Spinal cord (tissue), 10 donors: ENCODE measurements around the gene CCND2. TPM values are rescaled to one million over a fixed set of nuclear protein-coding genes. Genes with fewer than 3 reads are reported as not detected.

Experiments used
- DNase-seq, 6 donors: peaks; one replicate each; pipeline versions ENCODE4 v3.0.0 to v3.0.0-alpha.2; 2013 to 2015; ENCODE audit warnings: low spot score in 6 of 6, low read depth in 4 of 6
- H3K27ac ChIP-seq: one replicate; pipeline ENCODE4 v1.5.1; 2013; ENCODE audit warnings: low read depth, low read length, control low read depth
- H3K27me3 ChIP-seq: one replicate; pipeline ENCODE4 v1.6.1; 2013; ENCODE audit warnings: low read length; ENCODE audit not compliant: control insufficient read depth, insufficient read depth
- H3K36me3 ChIP-seq: one replicate; pipeline ENCODE4 v1.6.1; 2013; ENCODE audit warnings: low read length; ENCODE audit not compliant: control insufficient read depth, insufficient read depth
- H3K4me1 ChIP-seq: one replicate; pipeline ENCODE4 v1.6.1; 2013; ENCODE audit warnings: low read length; ENCODE audit not compliant: control insufficient read depth, insufficient read depth
- H3K4me3 ChIP-seq: one replicate; pipeline ENCODE4 v1.5.1; 2013; ENCODE audit warnings: low read depth, low read length, control low read depth
- H3K9me3 ChIP-seq: one replicate; pipeline ENCODE4 v1.6.1; 2013; ENCODE audit warnings: low read length; ENCODE audit not compliant: control insufficient read depth, insufficient read depth
- WGBS: methylation state at CpG from one replicate; pipeline ENCODE4 v1.1.5; 2013; ENCODE audit warnings: missing lambda C conversion rate; ENCODE audit not compliant: insufficient coverage; 5-methylcytosine and 5-hydroxymethylcytosine counted together
- polyA plus RNA-seq, 2 donors: library from polyadenylated mRNA; unstranded; fragments of 120-200 nt; gene quantifications; one replicate each; pipeline ENCODE4 v1.2.1, GENCODE V29; 2013; ENCODE audit not compliant: insufficient read length in 2 of 2
- total RNA-seq, 2 donors: library from RNA; depleted of rRNA in 1 of 2; stranded (reverse); fragments of 120-200 nt in 1 of 2; fragments of >200 nt in 1 of 2; gene quantifications; one replicate each; pipeline versions ENCODE4 v1.2.3 to v1.2.4, GENCODE V29; 2013 to 2014
- donor health status: healthy.

CCND2 gene
- total and polyA plus RNA-seq, 4 donors, result 57.4 to 127 (median 94.7) TPM

DNA sequence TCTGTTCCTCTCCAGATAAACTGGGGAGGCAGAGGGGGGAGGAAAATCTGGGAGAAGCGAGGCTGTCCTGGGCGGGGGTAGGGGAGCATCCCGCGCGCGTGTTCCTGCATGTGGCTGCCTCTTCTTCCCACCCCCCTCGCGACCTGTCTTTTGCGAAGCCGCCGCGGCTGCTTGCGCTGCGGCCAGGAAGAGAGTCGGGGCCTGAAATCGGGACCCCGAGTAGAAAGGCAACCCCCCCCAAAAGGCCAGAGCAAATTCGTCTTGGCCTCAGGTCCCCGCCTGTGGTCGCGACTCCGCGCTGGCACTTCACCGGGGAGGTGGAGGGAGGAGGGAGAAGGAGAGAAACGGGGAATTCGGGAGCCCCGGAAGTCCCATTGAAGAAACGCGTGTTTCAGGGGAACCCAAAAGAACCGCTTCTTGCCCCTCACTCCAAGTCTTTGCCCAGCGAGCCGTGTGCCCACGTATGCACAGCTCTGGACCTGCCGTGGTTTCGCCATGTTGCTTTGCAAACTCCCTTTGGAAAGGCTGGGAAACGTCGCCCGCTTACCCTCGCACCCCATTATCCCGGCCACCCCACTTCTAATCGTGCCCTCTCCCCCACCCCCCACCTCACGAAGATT lies 944 bp downstream of the CCND2 start:
- Histone ChIP-seq H3K9me3 (no peaks in the 10 kb centered on the region), H3K36me3 (peaks cover 5% of the 10 kb centered on the region), H3K4me1 (peaks cover 80% of the 10 kb centered on the region), H3K4me3 (peak overlapping the region; percentile 98), H3K27ac (peak overlapping the region; percentile 93), H3K27me3 (peaks cover 59% of the 10 kb centered on the region)
- DNase-seq, result peak in 2 of 6 donors; percentile 61 to 68
- under 1% methylated on average over 32 of the region's 42 CpGs for WGBS

DNA sequence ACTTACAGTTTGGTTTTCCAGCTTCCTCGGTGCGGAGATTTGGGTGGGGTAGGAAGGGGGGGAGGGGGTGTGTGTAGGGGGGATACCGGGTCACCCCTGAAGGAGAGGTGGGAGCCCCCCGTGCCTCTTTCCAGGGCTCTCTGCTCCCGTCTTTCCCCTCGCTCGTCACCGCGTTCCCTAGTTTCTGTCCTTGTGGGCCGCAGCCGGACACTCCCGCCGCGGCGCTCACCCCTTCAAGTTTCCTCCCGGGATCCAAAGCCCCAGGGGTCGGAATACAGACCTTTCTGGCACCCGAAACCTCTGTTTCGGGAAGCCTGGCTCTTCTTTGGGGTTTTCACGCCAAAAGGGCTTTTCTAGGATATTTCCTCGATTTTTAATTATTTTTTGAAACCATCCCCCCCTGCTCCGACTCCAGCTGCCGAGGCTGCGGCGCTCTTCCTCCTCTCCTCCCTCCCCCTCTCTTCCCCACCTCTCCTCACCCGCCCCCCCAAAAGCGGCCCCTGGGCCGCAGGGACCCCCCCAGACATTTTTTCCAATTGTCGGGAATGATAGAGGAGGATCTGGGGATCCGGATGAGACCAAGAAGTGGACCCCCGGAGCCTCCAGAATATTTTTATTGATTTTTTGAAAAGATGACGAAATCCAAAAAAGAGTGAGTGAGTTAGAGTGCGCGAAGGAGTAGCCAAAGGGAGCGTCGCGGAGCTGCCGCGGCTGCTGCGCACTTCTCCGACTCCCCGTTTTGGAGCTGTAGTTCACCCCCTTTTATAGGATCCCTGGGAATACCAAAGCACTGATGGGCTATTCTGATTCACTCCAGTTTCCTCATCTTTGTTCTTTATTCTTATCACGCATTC lies 1.7 kb downstream of the CCND2 start:
- peaks cover 6% of the 10 kb centered on the region for H3K36me3 ChIP-seq
- WGBS, result under 1% methylated on average over 35 of the region's 43 CpGs
- H3K4me1 ChIP-seq, result peaks cover 74% of the 10 kb centered on the region
- peak in 3 of 6 donors; percentile 29 to 75 (median 57) for DNase-seq
- no peaks in the 10 kb centered on the region for H3K9me3 ChIP-seq
- peak overlapping the region; percentile 93 for H3K27ac ChIP-seq
- H3K27me3 ChIP-seq, result peaks cover 51% of the 10 kb centered on the region
- peak overlapping the region; percentile 98 for H3K4me3 ChIP-seq

- Histone ChIP-seq H3K27me3 (peaks cover 45% of the 10 kb centered on the region), H3K36me3 (peaks cover 12% of the 10 kb centered on the region), H3K4me3 (peak overlapping the region; percentile 98), H3K27ac (peak overlapping the region; percentile 93), H3K4me1 (peaks cover 76% of the 10 kb centered on the region), H3K9me3 (no peaks in the 10 kb centered on the region)
- peak in 2 of 6 donors; percentile 53 to 68 for DNase-seq
- 7% methylated on average over 12 of the region's 14 CpGs for WGBS
These were observed 2.3 kb downstream of the CCND2 start for GRCh38 chr12:4275870-4276301.

DNA sequence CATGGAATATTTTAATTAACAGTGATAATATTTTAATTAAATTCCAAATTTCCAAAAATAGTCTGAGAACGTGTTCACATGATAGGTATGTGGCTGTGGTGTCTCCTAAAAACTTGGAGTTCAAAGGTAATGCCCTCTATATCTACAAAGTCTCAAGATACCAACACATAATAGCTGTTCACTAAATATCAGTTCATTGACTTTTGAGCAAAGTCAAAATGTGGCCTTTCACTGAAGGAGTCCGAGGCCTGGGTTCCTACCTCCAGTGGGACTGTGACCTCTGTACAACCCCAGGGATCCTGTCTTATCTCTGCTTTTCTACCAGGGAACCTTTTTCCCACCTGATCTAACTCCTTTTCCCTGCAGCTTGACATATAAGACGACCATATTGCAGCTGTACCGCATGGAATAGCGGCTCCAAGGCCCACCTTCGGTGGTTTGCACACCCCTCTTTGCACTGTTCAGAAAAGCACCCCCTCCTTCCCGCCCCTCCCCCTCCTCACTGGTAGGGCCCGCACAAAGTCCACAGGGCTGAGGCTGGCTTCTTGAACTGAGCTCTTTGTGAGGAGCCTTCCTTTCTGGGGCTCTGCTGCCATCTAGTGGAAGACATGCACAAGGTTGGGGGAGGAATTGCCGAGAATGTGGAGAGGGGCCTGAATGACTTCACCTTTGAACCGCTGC lies 3.1 kb downstream of the CCND2 start:
- Histone ChIP-seq H3K27ac (peak overlapping the region; percentile 93), H3K4me3 (peak overlapping the region; percentile 98), H3K9me3 (no peaks in the 10 kb centered on the region), H3K27me3 (peaks cover 37% of the 10 kb centered on the region), H3K36me3 (peaks cover 20% of the 10 kb centered on the region), H3K4me1 (peaks cover 76% of the 10 kb centered on the region)
- WGBS, result 6% methylated on average over 9 of the region's 10 CpGs
- DNase-seq, result peak in 5 of 6 donors; percentile 94 to 99 (median 95)

DNA sequence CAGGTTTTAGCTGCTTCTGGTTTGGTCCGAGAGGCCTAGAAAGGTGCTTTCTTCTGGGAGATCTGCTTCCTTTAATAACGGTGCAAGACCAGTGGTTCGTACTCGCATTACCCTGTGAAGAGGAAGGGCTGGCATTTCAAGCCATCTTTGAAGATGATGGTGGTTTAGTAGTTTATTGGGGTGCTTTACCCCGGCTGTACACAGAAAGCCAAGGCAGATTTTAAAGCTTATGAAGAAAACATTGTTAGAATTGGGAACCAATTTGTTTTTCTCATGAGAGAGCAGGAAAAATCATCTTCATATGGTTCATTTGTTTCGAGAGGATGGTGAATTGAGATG lies 3.6 kb downstream of the CCND2 start:
- Histone ChIP-seq H3K27me3 (peaks cover 32% of the 10 kb centered on the region), H3K27ac (no peak overlapping the region), H3K9me3 (no peaks in the 10 kb centered on the region), H3K4me3 (no peak overlapping the region), H3K4me1 (peaks cover 74% of the 10 kb centered on the region), H3K36me3 (peaks cover 23% of the 10 kb centered on the region)
- 17% methylated on average over 5 of the region's 6 CpGs for WGBS
- DNase-seq, result no peak

DNA sequence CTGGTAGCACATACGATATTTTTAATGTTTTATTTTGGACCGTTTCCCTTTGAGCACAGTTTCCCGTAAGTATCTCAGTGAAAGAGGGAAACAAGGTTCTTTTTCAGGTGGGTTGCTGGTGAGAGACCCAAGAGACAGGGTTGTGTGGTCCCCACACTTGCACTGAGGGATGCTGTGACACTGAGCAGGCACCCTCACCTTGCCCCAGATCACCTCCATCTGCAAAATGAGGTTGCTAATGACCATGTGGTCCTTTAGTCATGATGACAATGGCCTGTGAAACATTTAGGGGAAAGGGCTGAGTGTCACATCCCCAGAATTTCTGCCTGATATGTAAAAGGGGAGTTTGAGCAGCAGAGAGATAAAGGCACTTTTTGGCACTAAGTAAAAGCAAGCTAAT lies 4.3 kb downstream of the CCND2 start:
- Histone ChIP-seq H3K4me1 (peaks cover 74% of the 10 kb centered on the region), H3K27me3 (peaks cover 27% of the 10 kb centered on the region), H3K36me3 (peaks cover 30% of the 10 kb centered on the region), H3K27ac (no peak overlapping the region), H3K4me3 (no peak overlapping the region), H3K9me3 (no peaks in the 10 kb centered on the region)
- DNase-seq, result no peak
- 70% methylated on average over 3 of the region's 3 CpGs for WGBS

GRCh38 chr12:4278329-4279197 lies 5.0 kb downstream of the CCND2 start:
- DNase-seq, result peak in 2 of 6 donors; percentile 31 to 88

DNA sequence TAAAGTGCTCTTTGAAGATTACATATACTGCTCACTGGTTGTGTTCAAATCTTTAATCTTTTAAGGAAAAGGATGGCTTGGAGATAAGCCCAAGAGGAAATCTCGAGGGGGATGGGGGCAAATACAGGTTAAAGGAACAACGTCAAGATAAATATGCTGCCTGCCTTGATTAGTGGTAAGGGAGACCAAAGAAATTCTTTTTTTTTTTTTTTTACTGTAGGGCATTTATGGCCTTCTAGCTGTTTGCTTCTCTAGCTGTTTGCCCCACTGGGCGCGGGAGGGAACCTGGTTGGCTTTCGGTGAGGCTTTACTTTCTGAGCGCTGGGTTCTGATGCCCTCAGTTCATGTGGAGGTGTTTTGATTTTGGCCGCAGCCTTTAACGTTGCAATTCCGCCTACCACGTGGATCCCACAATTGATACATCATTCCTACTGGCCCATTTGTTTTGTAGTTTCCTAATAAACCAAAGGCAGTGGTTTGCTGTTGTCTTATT lies 5.7 kb downstream of the CCND2 start:
- Histone ChIP-seq H3K27me3 (peaks cover 13% of the 10 kb centered on the region), H3K4me3 (no peak overlapping the region), H3K27ac (no peak overlapping the region), H3K9me3 (no peaks in the 10 kb centered on the region), H3K4me1 (peaks cover 74% of the 10 kb centered on the region), H3K36me3 (peaks cover 43% of the 10 kb centered on the region)
- peak in 1 of 6 donors; percentile 18 for DNase-seq
- 39% methylated on average over 2 of the region's 10 CpGs for WGBS

More at GRCh38 chr12:4278329-4279197, 5.0 kb downstream of the CCND2 start:
- 51% methylated on average over 7 of the region's 15 CpGs for WGBS
- Histone ChIP-seq H3K36me3 (peaks cover 37% of the 10 kb centered on the region), H3K27me3 (peaks cover 20% of the 10 kb centered on the region), H3K4me1 (peaks cover 74% of the 10 kb centered on the region), H3K4me3 (no peak overlapping the region), H3K27ac (no peak overlapping the region), H3K9me3 (no peaks in the 10 kb centered on the region)
